ENCODE results near the gene TLE6. TPM values are rescaled to one million over a fixed set of nuclear protein-coding genes. Genes with fewer than 3 reads are reported as not detected.
"Not testable (repeated sequence)": the region's sequence is repeated elsewhere in the genome, so short reads cannot be mapped to it uniquely, and the experiment has no call there.

Gene TLE6
- polyA plus RNA-seq, 4 donors, result 6.4 to 11.4 (median 10.5) TPM

GRCh38 chr19:3027292-3027691 is 49.9 kb downstream of the TLE6 start:
- no peak for DNase-seq (ENCODE audit: low read depth in 4 of 4, low spot score in 2 of 4)

GRCh38 chr19:3027981-3028304 is 50.6 kb downstream of the TLE6 start:
- no peak for DNase-seq (ENCODE audit: low read depth in 4 of 4, low spot score in 2 of 4)

GRCh38 chr19:3028305-3029064 is 51.1 kb downstream of the TLE6 start:
- DNase-seq (ENCODE audit: low read depth in 4 of 4, low spot score in 2 of 4), result no peak

GRCh38 chr19:3029065-3029923 is 51.9 kb downstream of the TLE6 start, which contains the start of gene TLE2:
TSS of gene TLE2 (minus strand) at chr19:3029280. CDS start at chr19:3028904, 376 bp downstream.
- DNase-seq (ENCODE audit: low read depth in 4 of 4, low spot score in 2 of 4), result no peak

- DNase-seq (ENCODE audit: low read depth in 4 of 4, low spot score in 2 of 4), result no peak
Measured at GRCh38 chr19:3031607-3031867, 54.2 kb downstream of the TLE6 start.

- DNase-seq (ENCODE audit: low read depth in 4 of 4, low spot score in 2 of 4), result no peak
Measured at GRCh38 chr19:3033595-3034405, 56.4 kb downstream of the TLE6 start.

- no peak for DNase-seq (ENCODE audit: low read depth in 4 of 4, low spot score in 2 of 4)
Measured at GRCh38 chr19:3034406-3034655, 57.0 kb downstream of the TLE6 start.

- no peak for DNase-seq (ENCODE audit: low read depth in 4 of 4, low spot score in 2 of 4)
Measured at GRCh38 chr19:3034656-3035541, 57.5 kb downstream of the TLE6 start.

- peak; percentile 98 to 100 (median 99) for DNase-seq (ENCODE audit: low read depth in 4 of 4, low spot score in 2 of 4)
Measured at GRCh38 chr19:3035542-3036118, 58.3 kb downstream of the TLE6 start.

GRCh38 chr19:3036119-3036976 is 59.0 kb downstream of the TLE6 start:
- peak; percentile 87 to 93 (median 90) for DNase-seq (ENCODE audit: low read depth in 4 of 4, low spot score in 2 of 4)

GRCh38 chr19:3036977-3037544 is 59.7 kb downstream of the TLE6 start:
- DNase-seq (ENCODE audit: low read depth in 4 of 4, low spot score in 2 of 4), result not testable (repeated sequence)

GRCh38 chr19:3038214-3038613 is 60.9 kb downstream of the TLE6 start:
- no peak for DNase-seq (ENCODE audit: low read depth in 4 of 4, low spot score in 2 of 4)

- DNase-seq (ENCODE audit: low read depth in 4 of 4, low spot score in 2 of 4), result no peak
Measured at GRCh38 chr19:3039125-3039524, 61.8 kb downstream of the TLE6 start.

- no peak for DNase-seq (ENCODE audit: low read depth in 4 of 4, low spot score in 2 of 4)
Measured at GRCh38 chr19:3039641-3040077, 62.3 kb downstream of the TLE6 start.

- DNase-seq (ENCODE audit: low read depth in 4 of 4, low spot score in 2 of 4), result no peak
Measured at GRCh38 chr19:3041327-3041726, 64.0 kb downstream of the TLE6 start.

- DNase-seq (ENCODE audit: low read depth in 4 of 4, low spot score in 2 of 4), result no peak
Measured at GRCh38 chr19:3041761-3042620, 64.6 kb downstream of the TLE6 start.

GRCh38 chr19:3042621-3043267 is 65.4 kb downstream of the TLE6 start:
- no peak for DNase-seq (ENCODE audit: low read depth in 4 of 4, low spot score in 2 of 4)

Data from left renal cortex interstitium (tissue), 4 donors.